Activated CD4-positive, CD25-positive, alpha-beta regulatory T cell treated with anti-CD3 and anti-CD28 coated beads, Interleukin-2, amount 50 U/mL, for 16 hours (primary cell): Measurements from ENCODE around the gene DCAF8.

Experiments used
- DNase-seq: peaks from one replicate; pipeline ENCODE4 v3.0.0-alpha.2; 2020; ENCODE audit warnings: low read depth, low spot score

Gene DCAF8

DNA sequence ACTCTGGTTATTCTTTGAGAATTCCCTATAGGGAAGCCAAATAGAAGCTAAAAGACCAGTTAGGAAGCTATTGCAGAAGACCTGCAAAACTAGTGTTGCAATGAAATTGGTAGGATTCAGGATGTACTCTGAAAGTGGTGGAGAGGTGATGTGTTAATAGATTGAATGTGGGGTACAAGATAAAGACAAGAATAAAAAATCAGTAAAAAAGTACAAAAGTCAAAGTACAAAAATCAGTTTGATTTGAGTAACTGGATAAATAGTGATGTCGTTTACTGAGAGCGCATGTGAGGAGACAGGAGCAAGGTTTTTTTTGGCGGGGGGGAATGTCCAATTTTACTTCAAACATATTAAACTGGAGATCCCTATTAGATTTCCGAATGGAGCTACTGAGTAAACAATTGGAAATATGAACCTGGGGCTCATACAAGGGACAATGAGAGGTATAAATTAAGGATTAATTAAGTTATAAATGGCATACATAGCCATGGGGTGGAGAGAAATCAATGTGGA lies 2.5 kb upstream of the DCAF8 start:
- DNase-seq: no peak

DNA sequence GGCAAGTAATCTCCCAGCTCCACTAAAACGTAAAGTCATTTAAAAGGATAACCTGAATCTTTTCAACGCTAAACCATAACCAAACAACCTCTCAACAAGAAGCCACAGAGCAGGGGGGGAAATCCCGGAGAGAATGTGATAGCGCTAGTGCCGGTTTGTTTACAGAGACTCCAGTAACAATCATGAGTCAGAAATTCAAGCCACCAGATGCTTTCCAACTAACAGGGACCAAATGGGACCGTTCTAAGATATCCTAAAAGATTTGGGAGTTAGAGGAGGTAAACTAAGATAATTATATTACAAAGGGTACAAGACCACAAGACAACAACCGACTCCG lies 825 bp downstream of the DCAF8 start:
- peak; percentile 61 for DNase-seq

DNA sequence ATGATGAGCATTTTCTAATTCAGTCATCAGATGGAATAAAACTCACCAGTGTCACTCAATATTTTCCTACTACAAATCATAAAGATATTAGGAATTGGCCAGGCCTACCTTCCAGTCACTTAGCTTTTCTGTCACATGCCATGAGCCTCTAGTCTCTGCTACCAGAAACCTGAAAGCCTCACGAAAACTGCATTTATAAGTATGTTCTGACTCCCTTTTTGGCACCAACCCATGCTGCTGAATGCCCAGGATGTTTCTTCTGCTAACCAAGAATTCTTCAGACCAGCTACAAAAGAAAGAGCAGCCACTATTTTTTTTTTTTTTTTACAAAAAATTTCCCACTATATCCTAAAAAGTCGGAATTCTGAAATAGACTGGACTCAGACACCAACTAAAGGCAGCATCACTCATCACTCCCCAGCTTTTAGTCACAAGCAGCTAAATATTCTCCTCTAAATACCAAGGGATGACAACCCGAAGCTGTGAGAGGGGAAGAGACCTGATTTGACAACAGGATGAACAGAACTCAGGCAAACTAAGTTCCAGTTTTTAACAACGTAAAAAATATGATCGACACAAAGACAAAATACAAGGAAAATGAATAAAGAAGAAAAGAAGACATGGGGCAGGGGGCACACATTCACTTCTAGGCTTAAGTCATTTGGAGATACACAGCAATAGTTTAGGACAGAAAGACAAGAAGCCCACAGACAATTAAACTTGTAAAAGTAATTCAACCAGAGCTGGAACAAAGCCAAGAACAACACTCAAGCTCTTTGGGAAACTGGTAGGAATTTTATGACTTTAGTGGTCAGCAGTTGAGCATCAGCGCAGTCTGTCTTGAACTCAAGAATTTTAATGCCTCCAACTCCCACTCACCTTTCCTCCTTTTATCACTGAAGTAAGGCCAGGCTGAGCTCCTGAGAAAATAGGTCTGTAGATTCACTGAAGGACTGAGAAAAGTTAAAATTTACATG lies 1.7 kb downstream of the DCAF8 start:
- no peak for DNase-seq

DNA sequence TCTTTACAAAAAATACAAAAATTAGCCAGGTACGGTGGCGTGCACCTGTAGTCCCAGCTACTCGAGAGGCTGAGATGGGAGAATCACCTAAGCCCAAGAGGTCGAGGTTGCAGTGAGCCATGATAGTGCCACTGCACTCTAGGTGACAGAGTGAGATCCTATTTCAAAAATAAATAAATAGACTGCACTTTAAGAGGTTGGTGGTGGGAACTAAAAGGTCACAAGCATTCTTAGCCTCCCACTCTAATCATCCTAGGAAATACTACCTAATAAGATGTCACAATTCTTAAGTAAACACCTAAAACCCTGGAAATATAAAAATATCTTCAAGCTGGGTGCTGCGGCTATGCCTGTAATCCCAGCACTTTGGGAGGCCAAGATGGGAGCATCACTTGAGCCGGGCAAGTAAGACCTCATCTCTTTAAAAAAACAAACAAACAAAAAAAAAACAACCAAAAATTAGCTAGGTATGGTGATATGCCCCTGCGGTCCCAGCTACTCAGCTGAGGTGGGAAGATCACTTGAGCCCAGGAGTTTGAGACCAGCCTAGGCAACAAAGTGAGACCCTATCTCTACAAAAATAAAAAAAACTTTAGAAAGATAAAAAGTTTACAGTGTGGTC lies 4.1 kb downstream of the DCAF8 start:
- DNase-seq: no peak

DNA sequence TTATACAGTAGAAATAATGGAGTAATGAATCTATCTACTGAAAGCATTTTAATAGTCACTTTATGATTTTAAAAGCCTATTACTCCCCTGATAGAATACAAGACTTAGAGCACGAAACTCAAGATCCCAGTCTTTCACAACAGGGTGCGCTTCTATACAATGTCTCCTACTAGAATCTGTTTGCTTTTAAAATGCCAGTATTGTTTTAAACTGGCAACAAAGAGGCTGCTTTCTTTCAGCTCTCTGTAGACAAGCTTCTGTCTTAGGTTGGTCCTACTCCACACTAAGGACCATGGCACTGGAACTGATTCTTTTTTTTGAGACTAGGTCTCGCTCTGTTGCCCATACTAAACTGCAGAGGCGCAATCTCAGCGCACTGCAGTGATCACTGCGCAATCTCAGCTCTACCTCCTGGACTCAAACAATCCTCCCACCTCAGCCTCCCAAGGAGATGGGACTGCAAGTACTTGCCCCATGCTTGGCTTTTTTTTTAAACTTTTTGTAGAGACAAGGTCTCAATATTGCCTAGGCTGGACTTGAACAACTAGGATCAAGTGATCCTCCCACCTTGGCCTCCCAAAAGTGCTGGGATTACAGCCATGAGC lies 4.8 kb downstream of the DCAF8 start:
- no peak for DNase-seq

DNA sequence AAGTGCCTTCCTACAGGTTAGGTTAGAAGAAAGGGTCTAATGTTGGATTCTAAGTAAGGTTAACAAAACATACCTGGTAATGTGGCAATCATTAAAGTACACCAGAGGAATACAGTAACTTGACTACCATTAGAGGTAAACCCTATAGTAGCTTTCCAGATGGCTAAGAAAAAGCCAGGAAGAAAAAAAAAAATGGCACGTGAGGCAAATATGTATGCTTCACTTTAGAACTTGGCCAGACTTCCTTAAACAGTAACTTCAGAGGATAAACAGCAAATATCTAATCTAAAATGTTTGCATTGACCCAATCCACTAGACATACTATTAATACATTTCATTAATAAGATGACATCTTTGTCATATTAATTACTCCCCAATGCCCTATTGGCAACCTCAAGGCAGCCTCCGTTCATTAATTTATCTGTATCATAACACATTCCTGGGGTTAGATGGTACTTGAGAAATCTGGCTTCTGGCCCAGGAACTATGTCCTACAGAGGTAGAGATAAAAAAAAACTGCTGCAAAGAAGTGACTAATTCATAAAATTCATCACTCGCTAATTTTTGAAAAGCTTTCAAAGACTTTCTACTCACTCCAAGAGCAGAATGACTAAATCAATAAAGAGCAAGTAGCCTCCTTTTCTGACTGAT lies 5.8 kb downstream of the DCAF8 start:
- no peak for DNase-seq

DNA sequence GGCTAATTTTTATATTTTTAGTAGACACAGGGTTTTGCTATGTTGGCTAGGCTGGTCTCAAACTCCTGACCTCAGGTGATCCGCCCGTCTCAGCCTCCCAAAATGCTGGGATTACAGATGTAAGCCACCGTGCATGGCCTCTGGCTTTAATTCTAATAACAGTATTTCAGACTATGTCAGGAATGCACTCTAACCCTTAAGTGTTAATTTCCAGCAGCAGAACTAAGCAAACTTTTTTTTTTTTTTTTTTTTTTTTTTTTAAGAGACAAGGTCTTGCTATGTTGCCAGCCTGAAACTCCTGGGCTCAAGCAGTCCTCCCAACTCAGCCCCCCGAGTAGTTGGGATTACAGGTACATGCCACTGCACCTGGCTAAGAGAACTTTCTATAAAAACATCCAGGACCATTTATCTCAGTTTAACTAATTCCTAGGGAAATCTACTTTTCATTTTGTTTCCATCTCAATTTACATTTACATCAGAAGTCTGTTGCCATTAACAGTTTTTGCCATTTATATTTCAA lies 6.5 kb downstream of the DCAF8 start:
- DNase-seq: no peak

DNA sequence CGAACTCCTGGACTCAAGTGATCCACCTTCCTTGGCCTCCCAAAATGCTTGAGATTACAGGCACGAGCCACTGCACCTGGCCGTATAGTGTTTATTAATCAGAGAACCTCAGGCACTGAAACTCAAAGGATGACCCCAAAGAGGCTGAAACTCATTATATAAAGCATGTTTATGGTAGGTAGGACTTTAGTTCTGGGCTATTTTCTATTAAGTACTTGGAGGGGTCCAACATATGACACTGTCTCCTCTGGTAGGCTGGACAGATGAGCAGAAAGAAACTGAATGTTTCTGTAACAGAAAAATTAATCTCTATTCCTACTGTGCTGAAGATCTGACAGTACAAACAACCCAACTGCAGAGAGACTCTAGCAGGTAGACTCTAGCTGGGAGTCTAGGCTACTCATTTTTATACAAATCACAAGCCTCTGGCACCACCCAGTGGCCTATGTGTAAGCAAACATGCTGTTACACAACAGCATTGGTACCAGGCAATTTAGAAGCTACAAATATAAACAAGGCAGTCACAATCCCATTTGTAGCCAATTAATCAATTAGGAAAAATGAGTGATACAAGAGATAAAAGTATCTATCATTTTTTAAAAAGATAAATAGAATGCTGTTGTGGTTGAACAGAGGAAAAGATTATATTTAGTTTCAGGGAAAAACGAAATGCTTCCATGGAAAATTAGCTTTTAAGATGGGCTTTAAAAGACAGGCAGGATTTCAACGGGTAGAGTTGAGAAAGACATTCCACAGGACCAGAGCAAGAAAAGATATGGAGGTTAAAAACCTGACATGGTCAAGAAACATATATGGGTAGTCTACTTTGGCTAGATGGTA lies 10.4 kb downstream of the DCAF8 start:
- DNase-seq: peak; percentile 38

DNA sequence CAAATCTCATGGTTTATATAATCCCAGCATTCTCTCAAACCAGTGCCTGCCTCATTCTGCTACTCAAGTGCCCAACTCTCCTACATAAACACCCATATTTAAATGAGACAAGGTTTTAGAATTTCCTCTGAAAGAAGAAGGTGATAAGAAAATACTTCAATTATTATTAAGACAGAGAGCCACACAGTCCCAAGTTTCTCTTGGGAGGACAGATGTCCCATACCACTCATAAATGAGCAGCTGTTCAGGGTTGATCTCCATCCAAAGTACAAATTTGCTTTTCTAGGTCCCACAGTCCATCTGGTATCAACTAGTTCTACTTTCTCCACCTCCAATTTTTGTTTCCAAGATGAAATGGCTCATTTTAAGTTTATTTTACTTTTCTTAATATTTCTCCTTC lies 11.3 kb downstream of the DCAF8 start:
- no peak for DNase-seq

DNA sequence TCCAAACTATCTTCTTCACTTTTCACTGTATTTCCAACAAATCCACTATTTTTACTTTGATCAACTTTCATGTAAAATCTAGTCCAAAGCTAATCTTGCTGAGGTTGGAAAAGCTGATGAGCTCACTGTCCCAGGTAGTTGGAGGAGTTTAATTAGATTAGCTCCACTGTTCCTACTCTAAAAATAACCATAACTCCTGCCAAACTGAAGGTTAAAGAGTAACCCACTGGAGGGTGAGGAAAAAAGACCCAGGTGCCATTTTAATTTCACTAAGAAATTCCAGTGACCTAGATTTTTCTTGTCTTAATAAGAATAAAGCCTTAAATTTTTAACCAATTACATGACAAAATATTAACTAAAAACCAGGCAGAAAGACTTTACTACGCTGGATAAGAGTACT lies 15.3 kb downstream of the DCAF8 start:
- no peak for DNase-seq

DNA sequence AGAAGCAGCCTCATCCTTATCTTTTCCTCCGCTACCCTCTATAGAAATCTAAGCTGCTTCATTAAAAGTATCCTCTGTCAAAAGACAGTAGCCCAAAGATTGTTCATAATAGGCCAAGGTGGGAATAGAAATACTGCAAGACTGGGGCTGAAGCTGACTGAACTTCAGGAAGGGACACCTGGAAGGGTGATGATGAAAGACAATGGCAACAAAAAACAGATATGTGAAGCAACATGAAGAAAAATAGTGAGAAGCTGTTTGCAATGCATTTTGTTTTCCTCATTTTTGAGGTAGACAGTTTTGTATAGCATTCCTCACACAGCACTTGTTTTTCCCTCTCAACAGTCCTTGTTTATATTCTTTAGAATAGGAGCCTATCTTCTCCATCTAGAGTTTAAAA lies 16.9 kb downstream of the DCAF8 start:
- no peak for DNase-seq

DNA sequence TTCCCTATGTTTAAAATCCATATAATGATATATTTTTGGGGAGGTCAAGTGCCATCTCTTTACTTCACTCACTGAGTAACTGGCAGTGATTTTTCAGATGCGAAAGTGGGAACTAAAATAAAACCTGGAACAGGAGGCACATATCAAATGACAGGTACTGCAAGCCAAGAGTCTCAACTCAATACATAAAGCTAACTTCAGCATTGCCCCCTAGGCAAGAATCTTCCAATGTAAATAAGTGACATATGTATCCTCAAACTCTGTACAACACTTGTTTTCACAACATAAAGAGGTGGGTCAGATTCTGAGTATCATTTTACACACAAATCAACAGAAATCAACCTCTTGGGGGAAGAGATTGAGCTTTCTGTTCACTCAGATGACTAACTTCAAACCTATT lies 18.1 kb downstream of the DCAF8 start:
- DNase-seq: no peak

DNA sequence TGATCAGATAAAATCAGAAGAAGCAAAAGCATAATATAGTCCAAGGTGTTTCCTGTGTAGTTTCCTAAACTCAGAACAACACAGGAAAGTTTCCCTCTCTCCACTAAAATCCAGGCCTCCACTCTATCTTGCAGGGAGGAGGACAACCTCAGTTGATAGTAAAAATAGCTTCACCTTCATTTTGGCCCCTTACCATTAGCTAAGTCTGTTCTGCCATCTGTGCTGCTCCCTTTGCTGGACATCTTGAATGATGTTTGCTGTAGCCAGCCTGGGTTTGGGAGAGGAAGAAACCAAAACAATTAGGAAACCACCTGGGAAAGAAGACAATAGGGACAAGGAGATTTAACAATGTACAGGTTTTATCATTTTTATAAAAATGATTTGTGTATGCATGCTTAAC lies 18.6 kb downstream of the DCAF8 start:
- no peak for DNase-seq

DNA sequence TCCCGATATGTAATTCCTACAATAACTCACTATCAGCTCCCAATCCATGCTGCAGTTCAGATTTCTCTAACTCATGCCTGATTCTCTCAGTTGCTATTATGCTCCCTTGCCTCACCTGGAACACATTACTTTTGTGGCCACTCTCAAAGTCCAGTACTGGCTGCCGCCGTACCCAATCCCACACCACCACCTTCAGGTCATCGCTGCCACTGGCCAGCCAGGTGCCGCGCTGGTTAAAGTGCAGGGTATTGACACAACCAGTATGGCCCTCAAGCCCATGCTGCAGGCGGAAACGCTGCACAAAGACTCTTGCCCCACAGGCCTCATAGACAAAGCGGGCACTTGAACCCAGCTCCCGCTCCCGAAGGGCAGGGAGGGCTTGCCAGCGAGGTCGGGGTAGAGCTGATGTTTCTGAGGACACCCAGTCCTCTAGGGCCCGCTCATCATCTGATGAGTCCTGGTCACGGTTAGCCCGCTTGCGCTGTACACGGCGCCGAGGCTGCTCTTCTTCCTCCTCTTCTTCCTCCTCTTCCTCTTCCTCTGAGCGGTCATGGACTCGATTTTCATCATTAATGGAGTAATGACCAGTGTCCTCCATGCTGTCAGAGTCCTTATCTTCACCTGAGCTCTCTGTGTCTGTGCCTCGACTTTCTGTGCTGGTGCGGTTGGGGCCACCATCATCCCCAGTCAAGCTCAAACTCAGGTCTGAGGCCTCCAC lies 22.6 kb downstream of the DCAF8 start:
- no peak for DNase-seq

DNA sequence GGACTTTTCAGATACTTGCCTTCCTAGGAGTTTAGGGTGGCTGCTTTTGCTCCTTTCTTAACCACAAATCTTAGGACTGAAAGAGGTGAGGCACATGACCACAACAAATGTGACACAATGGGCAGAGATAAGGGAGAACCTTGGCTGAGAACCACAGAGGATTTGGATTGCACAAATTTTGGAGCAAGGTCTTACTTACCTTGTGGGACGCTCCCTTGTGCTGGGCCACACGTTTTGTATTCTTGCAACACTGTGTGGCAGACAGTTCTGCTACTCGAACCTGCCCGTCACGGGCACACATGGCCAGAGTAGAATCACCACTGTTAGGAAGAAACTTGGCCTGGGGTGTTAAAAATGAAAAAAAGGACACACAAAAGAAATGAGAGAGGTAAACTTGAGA lies 23.9 kb downstream of the DCAF8 start:
- DNase-seq: no peak

DNA sequence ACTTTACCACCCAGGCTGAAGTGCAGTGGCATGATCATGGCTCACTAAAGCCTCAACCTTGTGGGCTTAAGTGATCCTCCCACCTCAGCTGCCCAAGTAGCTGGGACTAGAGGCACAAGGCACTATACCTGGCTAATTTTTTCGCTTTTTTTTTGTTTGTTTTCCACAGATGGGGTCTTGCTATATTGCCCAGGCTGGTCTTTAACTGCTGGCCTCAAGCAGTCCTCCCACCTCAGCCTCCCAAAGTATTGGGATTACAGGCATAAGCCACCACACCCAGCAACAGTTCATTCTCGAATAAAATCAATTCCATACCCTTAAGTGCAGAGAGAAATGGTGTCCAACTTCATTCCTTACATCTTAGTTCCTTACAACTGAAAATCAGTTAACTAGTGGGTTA lies 24.8 kb downstream of the DCAF8 start:
- DNase-seq: no peak

DNA sequence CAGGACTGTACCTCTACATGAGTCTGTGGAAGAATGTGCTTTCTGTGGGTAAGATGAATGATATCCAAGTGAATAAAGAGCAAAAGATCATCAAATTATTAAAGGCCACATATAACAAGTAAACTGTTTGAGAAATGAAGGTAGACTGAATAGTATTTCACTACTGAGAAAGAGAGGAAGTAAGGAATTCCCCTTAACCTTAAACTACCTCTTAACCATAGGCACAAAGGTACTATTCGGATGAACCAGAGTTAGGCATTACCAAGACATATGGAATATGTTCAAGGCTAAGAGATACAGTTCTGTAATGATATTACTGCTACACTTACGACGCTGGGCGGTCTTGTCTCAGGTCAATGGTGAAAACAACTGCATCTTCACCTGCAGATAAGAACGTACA lies 25.5 kb downstream of the DCAF8 start:
- no peak for DNase-seq

DNA sequence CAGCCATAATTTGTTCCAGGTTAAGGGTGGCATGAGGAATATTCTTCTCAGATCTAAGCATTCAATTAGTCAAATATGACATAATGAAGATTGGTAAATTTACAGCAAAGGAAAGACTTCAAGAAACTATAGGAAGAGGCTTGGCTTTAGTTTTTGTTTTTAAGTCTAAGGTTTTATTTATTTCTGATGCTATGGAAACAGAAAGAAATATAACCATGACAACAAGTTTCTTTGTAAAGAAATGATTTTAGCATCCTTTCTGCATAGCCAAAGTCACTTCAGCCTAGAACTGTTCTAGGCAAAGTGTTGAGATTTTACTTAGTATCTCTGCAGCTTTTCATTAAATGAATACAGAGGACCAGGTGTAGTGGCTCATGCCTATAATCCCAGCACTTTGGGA lies 29.4 kb downstream of the DCAF8 start:
- DNase-seq: no peak

DNA sequence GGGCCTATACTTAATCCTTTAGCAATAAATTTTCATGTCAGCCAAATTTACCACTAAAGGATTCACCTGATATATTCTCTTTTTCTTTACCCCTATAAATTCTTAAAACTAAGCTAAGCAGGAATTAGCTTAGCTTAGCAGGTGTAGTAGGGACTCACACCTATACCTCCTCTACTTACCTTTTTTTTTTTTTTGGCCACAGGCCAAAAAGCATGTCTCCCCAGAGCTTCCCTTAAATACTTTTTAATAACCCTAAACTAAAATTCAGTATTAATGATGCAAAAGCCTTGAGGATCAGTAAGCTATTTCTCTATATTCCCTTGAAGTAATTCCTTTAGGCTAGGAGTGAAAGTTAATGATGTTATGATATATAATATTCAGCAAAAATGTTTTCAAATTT lies 33.9 kb downstream of the DCAF8 start:
- no peak for DNase-seq

DNA sequence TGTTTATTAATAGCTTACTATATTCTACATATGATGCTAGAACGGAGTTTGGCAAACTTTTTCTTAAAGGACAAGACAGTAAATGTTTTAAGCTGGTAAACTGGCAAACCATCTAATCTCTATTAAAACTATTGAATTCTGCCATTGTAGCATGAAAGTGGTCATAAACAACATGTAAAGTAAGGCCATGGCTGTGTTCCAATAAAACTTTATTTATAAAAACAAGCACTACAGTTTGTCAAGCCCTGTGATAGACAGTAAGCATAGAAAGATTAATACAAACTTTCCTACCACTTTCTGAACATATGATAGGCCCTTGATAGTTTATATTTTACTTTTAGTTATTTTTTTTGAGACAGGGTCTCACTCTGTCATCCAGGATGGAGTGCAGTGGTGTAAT lies 34.8 kb downstream of the DCAF8 start:
- no peak for DNase-seq
